Measurements from ENCODE around the gene PPP1R15B. TPM values are rescaled to one million over a fixed set of nuclear protein-coding genes. Genes with fewer than 3 reads are reported as not detected.
A peak's percentile ranks its signal among the peaks of the same experiment; 100 is the strongest.

Gene PPP1R15B
- total and polyA plus RNA-seq, 11 donors, result 8.1 to 29.8 (median 25.9) TPM

DNA sequence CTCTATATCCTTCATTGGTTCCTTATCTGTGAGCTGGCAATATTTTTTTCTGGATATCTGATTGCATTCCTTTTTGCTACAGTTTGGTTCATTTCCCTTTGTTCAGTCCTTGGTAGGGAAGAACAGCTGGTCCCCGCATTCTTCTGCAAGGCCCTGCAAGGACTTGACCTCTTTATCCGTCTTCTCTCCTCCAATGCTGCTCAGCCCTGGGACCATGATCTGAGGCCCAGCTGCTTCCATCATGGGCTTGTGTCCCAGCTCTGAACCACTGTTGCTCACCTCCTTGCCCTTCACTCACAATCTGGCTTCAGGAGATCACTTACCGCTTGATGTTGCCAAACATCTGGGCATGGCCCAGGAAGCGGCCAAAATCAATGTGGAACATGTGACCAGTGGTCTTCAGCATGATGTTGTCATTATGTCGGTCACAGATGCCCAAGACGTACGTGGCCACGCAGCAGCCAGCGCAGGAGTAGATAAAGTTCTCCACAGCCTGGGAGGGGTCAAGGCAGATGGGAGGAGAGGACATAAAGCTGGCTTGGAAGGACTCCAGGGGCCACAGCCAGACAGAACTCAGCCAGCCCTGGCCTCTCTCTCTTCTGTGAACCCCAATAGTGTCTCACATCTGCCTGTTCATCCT is 22.6 kb upstream of the PPP1R15B start:
- no peaks in the 10 kb centered on the region for H3K27me3 ChIP-seq
- ATAC-seq, result peak in 3 of 4 donors; percentile 12 to 16 (median 12)
- peak overlapping the region in 2 of 12 donors; percentile 23 to 88 for H3K27ac ChIP-seq
- intact Hi-C loops (cut with DNase I), result loop anchor here in 2 of 10 donors (5.0 kb wide), 1 partner anchor 68 kb away; no protein-coding TSS in a partner anchor
- no peaks in the 10 kb centered on the region for H3K9me3 ChIP-seq
- H3K4me1 ChIP-seq, result peaks cover 0 to 31% (median 13%) of the 10 kb centered on the region in 12 donors
- WGBS, 4 donors, result 59 to 76% (median 64%) methylated on average over 9 of the region's 9 CpGs
- TF ChIP-seq CTCF (IDR thresholded peaks at IDR 0.05), result no peak
- no peak for TF ChIP-seq POLR2A (IDR thresholded peaks at IDR 0.05)
- no peak for DNase-seq
- peaks cover 0 to 100% (median 84%) of the 10 kb centered on the region in 9 donors for H3K36me3 ChIP-seq
- no peak overlapping the region for H3K4me3 ChIP-seq

DNA sequence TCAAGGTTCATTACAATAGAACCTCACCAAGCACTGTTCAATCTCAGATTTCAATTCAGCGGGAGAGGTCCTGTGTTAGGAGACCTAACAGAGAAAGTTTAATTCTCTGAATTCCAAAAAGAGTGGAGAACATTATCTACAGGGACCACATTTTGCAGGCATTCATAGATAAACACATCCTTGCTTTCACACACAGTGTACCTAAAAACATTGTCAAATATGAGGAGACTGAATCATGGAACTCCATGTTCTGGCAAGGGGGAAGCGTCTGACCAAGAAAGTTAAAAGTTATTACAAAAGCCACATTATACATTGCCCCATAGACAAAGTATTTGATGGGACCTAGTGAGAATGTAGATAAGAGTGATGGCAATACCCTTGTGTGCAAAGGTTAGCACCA is 21.1 kb upstream of the PPP1R15B start:
- DNase-seq, result no peak
- TF ChIP-seq CTCF (IDR thresholded peaks at IDR 0.05) (no peak), POLR2A (IDR thresholded peaks at IDR 0.05) (no peak)
- intact Hi-C loops (cut with DNase I), result loop anchor here in 3 of 10 donors (2.0 to 5.0 kb wide), 2 partner anchors 70 kb away; no protein-coding TSS in a partner anchor
- peaks cover 0 to 27% (median 9%) of the 10 kb centered on the region in 12 donors for H3K4me1 ChIP-seq
- no peak for ATAC-seq
- 92 to 97% (median 95%) methylated on average over 2 of the region's 2 CpGs for WGBS, 4 donors
- no peaks in the 10 kb centered on the region for H3K27me3 ChIP-seq
- H3K4me3 ChIP-seq, result no peak overlapping the region
- peaks cover 0 to 100% (median 87%) of the 10 kb centered on the region in 9 donors for H3K36me3 ChIP-seq
- H3K9me3 ChIP-seq, result no peaks in the 10 kb centered on the region
- peak overlapping the region in 2 of 12 donors; percentile 24 to 25 for H3K27ac ChIP-seq

DNA sequence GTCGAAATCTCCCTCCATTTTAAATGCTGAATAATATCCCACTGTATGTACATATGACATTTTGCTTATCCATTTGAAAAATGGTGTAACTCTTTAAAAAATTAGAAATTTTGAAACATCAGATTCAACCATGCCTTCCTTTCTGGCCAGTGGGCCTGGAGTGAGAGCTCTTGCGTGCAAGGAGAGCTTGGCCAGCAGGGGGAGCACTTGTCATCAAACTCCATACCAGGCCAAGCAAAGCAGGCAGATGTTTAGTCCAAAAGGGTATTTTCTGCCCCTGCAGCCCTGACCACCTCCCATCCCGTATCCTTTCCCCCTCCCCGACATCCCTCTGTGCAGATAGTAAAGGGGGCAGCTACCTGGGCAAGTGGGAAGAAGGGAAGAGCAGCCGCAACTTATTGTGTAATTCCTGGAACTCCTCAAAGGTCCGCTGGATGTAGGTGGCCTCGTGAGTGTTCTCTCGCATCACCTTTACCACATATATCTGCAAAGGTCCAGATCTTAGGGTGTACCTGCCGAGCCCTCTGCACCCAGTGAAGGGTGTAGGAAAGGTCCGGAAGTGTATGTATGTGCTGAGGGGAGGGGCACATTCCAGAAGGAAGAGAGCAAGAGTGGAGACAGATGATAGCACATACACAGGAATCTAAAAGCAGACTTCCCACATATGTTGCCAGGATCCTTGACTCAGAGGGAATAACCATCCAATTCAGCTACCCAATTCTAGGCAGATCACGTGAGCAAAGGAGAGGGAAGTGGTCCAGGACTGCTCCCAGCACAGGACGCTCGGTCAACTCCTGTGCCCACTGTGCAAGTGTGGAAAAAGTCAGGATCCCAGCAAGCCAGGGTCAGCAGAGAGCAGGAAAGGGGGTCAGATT is 19.9 kb upstream of the PPP1R15B start:
- DNase-seq (peak; percentile 71 to 87 (median 82)), ATAC-seq (peak; percentile 40 to 81 (median 66))
- 49 to 61% (median 58%) methylated on average over 13 of the region's 13 CpGs for WGBS, 4 donors
- H3K27ac ChIP-seq, result peak overlapping the region in 3 of 12 donors; percentile 8 to 45 (median 24)
- no peaks in the 10 kb centered on the region for H3K27me3 ChIP-seq
- peaks cover 0 to 37% (median 9%) of the 10 kb centered on the region in 12 donors for H3K4me1 ChIP-seq
- no peaks in the 10 kb centered on the region for H3K9me3 ChIP-seq
- peak; percentile 82 to 96 (median 91) for TF ChIP-seq CTCF (IDR thresholded peaks at IDR 0.05)
- no peak for TF ChIP-seq POLR2A (IDR thresholded peaks at IDR 0.05)
- intact Hi-C loops (cut with DNase I), result loop anchor here in 8 of 10 donors (1.0 to 5.0 kb wide), 4 partner anchors 63 to 72 kb away; partner anchors contain the start of gene PIK3C2B (in 1 of the 8)
- H3K4me3 ChIP-seq, result no peak overlapping the region
- H3K36me3 ChIP-seq, result peaks cover 0 to 100% (median 92%) of the 10 kb centered on the region in 9 donors

Data from heart left ventricle (tissue), 16 donors.